Breast epithelium (tissue), 4 donors: ENCODE results near the gene ZSCAN22. TPM values are rescaled to one million over a fixed set of nuclear protein-coding genes. Genes with fewer than 3 reads are reported as not detected.
A peak's percentile ranks its signal among the peaks of the same experiment; 100 is the strongest.

ENCODE experiments used
- DNase-seq, 2 donors: peaks; one replicate each; pipeline ENCODE4 v3.0.0-alpha.2; 2019; ENCODE audit warnings: low spot score in 2 of 2
- H3K27ac ChIP-seq, 2 donors: fragments of 200-600 bp; sonication (generic) in 1 of 2; one replicate each; pipeline ENCODE4 v1.5.1; 2016 to 2019; ENCODE audit warnings: mild to moderate bottlenecking in 1 of 2
- H3K27me3 ChIP-seq, 2 donors: fragments of 200-600 bp; sonication (generic) in 1 of 2; one replicate each; pipeline versions ENCODE4 v1.5.1 to v1.6.0; 2017 to 2019; ENCODE audit warnings: control low read depth in 1 of 2, mild to moderate bottlenecking in 1 of 2
- H3K36me3 ChIP-seq: fragments of 200-600 bp; one replicate; pipeline ENCODE4 v1.5.1; 2019
- H3K4me1 ChIP-seq, 2 donors: fragments of 200-600 bp; sonication (generic); one replicate each; pipeline ENCODE4 v1.5.1; 2016 to 2019; ENCODE audit warnings: control low read depth in 1 of 2
- H3K4me3 ChIP-seq, 3 donors: fragments of 200-600 bp; sonication (generic); 1 replicate in 2 of 3; 2 replicates in 1 of 3; pipeline ENCODE4 v1.5.1; 2016 to 2019; ENCODE audit warnings: mild to moderate bottlenecking in 3 of 3, moderate library complexity in 2 of 3
- H3K9me3 ChIP-seq, 2 donors: fragments of 200-600 bp; sonication (generic) in 1 of 2; one replicate each; pipeline ENCODE4 v1.5.1; 2016 to 2019; ENCODE audit warnings: control low read depth in 1 of 2
- CTCF ChIP-seq, 3 donors: fragments of 450-650 bp; IDR thresholded peaks; one replicate each; pipeline ENCODE4 v1.5.1; 2016 to 2017; ENCODE audit warnings: antibody characterized with exemption in 3 of 3, mild to moderate bottlenecking in 3 of 3, moderate library complexity in 3 of 3
- POLR2A ChIP-seq: fragments of 450-650 bp; IDR thresholded peaks from one replicate; pipeline ENCODE4 v1.6.1; 2016; ENCODE audit warnings: antibody characterized with exemption, mild to moderate bottlenecking, moderate library complexity
- POLR2AphosphoS5 ChIP-seq, 3 donors: sonication (generic); formaldehyde crosslinking; IDR thresholded peaks; one replicate each; pipeline ENCODE4 v1.6.1; 2017; ENCODE audit warnings: antibody characterized with exemption in 3 of 3
- intact Hi-C: fragments of 100-400 bp; cut with DNase I; formaldehyde crosslinking; loops from one replicate; pipeline ENCODE4 v1.15.1; 2023; ENCODE audit warnings: low total_unique reads
- total RNA-seq, 3 donors: library from RNA; depleted of rRNA; stranded (reverse); fragments of >200 nt; gene quantifications; one replicate each; pipeline ENCODE4 v1.1.0, GENCODE V29; 2016

ZSCAN22 gene
- total RNA-seq, 3 donors from 2014 or later = 2.6 to 3.8 (median 3.6) TPM

GRCh38 chr19:58296104-58296503 lies 30.7 kb upstream of the ZSCAN22 start:
- H3K27me3 ChIP-seq = no peaks in the 10 kb centered on the region
- no peak for TF ChIP-seq POLR2AphosphoS5 (IDR thresholded peaks at IDR 0.05)
- no peak for TF ChIP-seq POLR2A
- TF ChIP-seq CTCF (IDR thresholded peaks at IDR 0.05) = no peak
- DNase-seq = no peak
- no peaks in the 10 kb centered on the region for H3K4me1 ChIP-seq
- H3K36me3 ChIP-seq = peaks cover 16% of the 10 kb centered on the region
- H3K27ac ChIP-seq = no peak overlapping the region
- intact Hi-C loops = no loop called here
- no peak overlapping the region for H3K4me3 ChIP-seq
- H3K9me3 ChIP-seq = peaks cover 23 to 86% of the 10 kb centered on the region in 2 donors

GRCh38 chr19:58300620-58301019 lies 26.2 kb upstream of the ZSCAN22 start:
- no peak for TF ChIP-seq POLR2AphosphoS5 (IDR thresholded peaks at IDR 0.05)
- TF ChIP-seq POLR2A = no peak
- no peak for TF ChIP-seq CTCF (IDR thresholded peaks at IDR 0.05)
- Histone ChIP-seq H3K27me3 (no peaks in the 10 kb centered on the region), H3K4me3 (no peak overlapping the region), H3K36me3 (peaks cover 6% of the 10 kb centered on the region), H3K27ac (no peak overlapping the region), H3K4me1 (no peaks in the 10 kb centered on the region), H3K9me3 (peaks cover 0 to 46% of the 10 kb centered on the region in 2 donors)
- intact Hi-C loops = no loop called here
- DNase-seq = no peak

- peak overlapping the region in 1 of 2 donors; percentile 93 for H3K27ac ChIP-seq
Measured at GRCh38 chr19:58304255-58304654, 22.5 kb upstream of the ZSCAN22 start.

GRCh38 chr19:58304748-58305064 lies 22.1 kb upstream of the ZSCAN22 start:
- peak overlapping the region; percentile 92 to 93 for H3K27ac ChIP-seq
- H3K27me3 ChIP-seq = no peaks in the 10 kb centered on the region
- no peak for TF ChIP-seq POLR2AphosphoS5 (IDR thresholded peaks at IDR 0.05)
- TF ChIP-seq POLR2A = no peak
- TF ChIP-seq CTCF (IDR thresholded peaks at IDR 0.05) = no peak
- peaks cover 2 to 4% of the 10 kb centered on the region in 2 donors for H3K4me1 ChIP-seq
- no peak for DNase-seq
- intact Hi-C loops = no loop called here
- peaks cover 0 to 13% of the 10 kb centered on the region in 2 donors for H3K9me3 ChIP-seq
- peak overlapping the region; percentile 75 to 96 (median 78) for H3K4me3 ChIP-seq
- peaks cover 6% of the 10 kb centered on the region for H3K36me3 ChIP-seq

More at GRCh38 chr19:58304255-58304654, 22.5 kb upstream of the ZSCAN22 start:
- Histone ChIP-seq H3K36me3 (peaks cover 6% of the 10 kb centered on the region), H3K27me3 (no peaks in the 10 kb centered on the region), H3K4me3 (peak overlapping the region in 2 of 3 donors; percentile 78 to 96), H3K9me3 (peaks cover 0 to 17% of the 10 kb centered on the region in 2 donors), H3K4me1 (peaks cover 2 to 4% of the 10 kb centered on the region in 2 donors)
- intact Hi-C loops = no loop called here
- TF ChIP-seq POLR2AphosphoS5 (IDR thresholded peaks at IDR 0.05) (no peak), CTCF (IDR thresholded peaks at IDR 0.05) (no peak), POLR2A (no peak)
- DNase-seq = no peak

- peak within 1 kb of the TSS; percentile 92 to 93 for H3K27ac ChIP-seq
- peak; percentile 93 to 95 for DNase-seq
- peaks cover 4% of the 10 kb centered on the region for H3K36me3 ChIP-seq
- H3K9me3 ChIP-seq = peaks cover 0 to 7% of the 10 kb centered on the region in 2 donors
- H3K4me3 ChIP-seq = peak within 1 kb of the TSS; percentile 75 to 96 (median 78)
- no peaks in the 10 kb centered on the region for H3K27me3 ChIP-seq
- H3K4me1 ChIP-seq = peaks cover 2 to 4% of the 10 kb centered on the region in 2 donors
- intact Hi-C loops = no loop called here
- TF ChIP-seq POLR2A (peak; percentile 76), POLR2AphosphoS5 (IDR thresholded peaks at IDR 0.05) (peak; percentile 95 to 99 (median 97)), CTCF (IDR thresholded peaks at IDR 0.05) (peak; percentile 43 to 64 (median 62))
Measured at GRCh38 chr19:58305065-58305931, 21.5 kb upstream of the ZSCAN22 start, which contains the start of gene ERVK3-1. TSS of gene ERVK3-1 (plus strand) at chr19:58305377. CDS start at chr19:58312169, 6,792 bp downstream.
